Measurements from ENCODE around the gene FIBIN.
"Not testable (repeated sequence)": the region's sequence is repeated elsewhere in the genome, so short reads cannot be mapped to it uniquely, and the experiment has no call there.

FIBIN gene

DNA sequence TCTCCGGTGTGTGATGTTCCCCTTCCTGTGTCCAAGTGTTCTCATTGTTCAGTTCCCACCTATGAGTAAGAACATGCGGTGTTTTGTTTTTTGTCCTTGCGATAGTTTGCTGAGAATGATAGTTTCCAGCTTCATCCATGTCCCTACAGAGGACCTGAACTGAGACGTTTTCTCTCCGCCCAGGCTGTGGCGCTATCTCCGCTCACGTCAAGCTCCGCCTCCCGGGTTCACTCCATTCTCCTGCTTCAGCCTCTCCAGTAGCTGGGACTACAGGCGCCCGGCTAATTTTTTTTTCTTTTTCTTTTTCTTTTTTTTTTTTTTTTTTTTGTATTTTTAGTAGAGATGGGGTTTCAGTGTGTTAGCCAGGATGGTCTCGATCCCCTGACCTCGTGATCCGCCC is 16.7 kb upstream of the FIBIN start:
- not testable (repeated sequence) for DNase-seq (ENCODE audit: low read depth, low spot score)

- no peak for DNase-seq (ENCODE audit: low read depth, low spot score)
Measured at GRCh38 chr11:26983645-26984044, 10.3 kb upstream of the FIBIN start.

DNA sequence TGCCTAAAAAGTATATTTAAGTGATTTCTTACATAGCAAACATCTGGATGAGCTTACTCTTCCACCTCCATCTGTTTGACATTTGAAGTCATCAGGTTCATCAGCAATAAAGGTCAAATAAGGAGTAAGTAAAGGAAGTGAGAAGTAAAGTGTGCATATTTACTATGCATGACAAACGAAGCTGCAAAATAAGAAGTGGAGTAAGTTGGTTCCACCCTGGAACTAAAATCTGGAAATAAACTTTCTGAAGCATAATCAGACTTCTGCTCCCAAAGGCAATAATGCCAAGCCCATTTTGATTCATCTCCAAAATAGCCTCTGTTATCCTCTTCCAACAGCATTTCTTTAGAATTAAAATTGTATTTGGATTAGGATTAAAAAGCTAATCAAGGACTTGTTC is 8.4 kb upstream of the FIBIN start:
- no peak for DNase-seq (ENCODE audit: low read depth, low spot score)

DNA sequence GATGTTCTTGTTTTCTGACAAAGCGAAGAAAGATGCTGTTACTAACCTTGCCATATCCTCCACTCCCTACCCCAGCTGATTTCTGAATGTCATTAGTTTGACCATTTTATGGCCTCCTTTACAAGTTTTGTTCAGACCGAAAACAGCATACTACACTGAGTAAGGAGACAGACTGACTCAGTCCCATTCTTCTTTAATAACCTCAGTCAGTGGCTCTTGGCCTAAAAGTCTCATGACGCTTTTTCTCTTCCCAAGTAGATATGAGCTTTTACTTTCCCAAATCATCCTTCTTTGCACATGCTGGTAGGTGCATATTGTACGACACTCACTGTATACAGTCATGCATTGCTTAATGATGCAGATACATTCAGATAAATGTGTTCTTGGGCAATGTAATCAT is 8.0 kb upstream of the FIBIN start:
- DNase-seq (ENCODE audit: low read depth, low spot score): no peak

- no peak for DNase-seq (ENCODE audit: low read depth, low spot score)
Measured at GRCh38 chr11:26987272-26987671, 6.6 kb upstream of the FIBIN start.

GRCh38 chr11:26987731-26988130 is 6.2 kb upstream of the FIBIN start:
- no peak for DNase-seq (ENCODE audit: low read depth, low spot score)

GRCh38 chr11:26992031-26992541 is 1.8 kb upstream of the FIBIN start:
- no peak for DNase-seq (ENCODE audit: low read depth, low spot score)

DNA sequence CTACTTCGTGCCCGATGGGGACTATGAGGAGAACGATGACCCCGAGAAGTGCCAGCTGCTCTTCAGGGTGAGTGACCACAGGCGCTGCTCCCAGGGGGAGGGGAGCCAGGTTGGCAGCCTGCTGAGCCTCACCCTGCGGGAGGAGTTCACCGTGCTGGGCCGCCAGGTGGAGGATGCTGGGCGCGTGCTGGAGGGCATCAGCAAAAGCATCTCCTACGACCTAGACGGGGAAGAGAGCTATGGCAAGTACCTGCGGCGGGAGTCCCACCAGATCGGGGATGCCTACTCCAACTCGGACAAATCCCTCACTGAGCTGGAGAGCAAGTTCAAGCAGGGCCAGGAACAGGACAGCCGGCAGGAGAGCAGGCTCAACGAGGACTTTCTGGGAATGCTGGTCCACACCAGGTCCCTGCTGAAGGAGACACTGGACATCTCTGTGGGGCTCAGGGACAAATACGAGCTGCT is 751 bp downstream of the FIBIN start:
- DNase-seq (ENCODE audit: low read depth, low spot score): no peak

DNA sequence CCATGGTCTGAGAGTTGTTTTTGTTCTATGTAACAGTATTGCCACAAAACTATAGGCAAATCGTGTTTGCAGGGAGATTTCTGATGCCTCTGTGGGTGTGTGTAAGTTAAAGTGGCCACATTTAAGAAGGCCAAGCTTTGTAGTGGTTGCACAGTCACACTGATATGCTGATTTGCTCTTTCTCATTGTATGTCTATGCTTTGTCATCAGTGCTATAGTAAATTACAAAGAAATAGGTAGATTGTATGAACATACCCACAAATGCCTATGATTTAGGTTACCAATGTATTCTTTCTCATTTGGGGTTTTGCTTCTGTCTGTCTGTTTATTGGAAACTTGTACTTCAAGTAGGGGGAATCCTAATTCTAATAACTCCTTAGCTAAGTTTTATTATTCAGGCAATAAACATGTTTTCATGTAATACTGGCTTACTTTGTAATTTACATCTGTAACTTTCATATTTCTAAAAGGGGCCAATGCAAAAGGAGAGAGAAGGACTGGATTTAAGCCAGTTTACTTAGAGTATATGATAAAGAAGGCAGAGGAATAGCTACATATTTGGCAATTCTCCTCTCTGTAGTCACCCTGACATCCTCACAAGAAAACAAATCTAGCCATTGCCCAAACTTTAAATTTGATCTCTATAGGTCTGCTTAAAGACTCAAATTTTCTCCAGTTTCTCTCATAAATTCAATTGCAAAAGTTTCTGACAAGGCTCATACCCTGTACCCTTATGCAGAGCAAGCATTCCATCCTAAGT is 2.0 kb downstream of the FIBIN start:
- DNase-seq (ENCODE audit: low read depth, low spot score): no peak

DNA sequence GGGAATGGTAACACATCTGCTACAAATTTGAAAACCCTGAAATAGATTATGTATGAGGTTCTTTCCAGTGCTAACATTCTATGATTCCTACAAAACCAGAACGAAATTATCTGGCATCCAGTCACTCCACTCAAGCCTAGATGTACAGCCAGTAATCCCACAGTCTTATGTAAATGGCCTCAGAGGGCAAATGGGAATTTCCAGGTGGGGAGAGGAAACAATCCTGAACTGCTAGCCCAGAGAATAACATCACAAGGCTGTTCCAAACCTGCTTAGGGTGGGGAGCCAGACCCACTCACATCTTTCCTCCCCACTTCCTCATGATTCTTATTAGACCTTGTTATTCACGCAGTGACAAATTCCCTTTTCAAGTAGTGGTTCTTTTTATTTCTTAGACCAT is 3.5 kb downstream of the FIBIN start:
- no peak for DNase-seq (ENCODE audit: low read depth, low spot score)

DNA sequence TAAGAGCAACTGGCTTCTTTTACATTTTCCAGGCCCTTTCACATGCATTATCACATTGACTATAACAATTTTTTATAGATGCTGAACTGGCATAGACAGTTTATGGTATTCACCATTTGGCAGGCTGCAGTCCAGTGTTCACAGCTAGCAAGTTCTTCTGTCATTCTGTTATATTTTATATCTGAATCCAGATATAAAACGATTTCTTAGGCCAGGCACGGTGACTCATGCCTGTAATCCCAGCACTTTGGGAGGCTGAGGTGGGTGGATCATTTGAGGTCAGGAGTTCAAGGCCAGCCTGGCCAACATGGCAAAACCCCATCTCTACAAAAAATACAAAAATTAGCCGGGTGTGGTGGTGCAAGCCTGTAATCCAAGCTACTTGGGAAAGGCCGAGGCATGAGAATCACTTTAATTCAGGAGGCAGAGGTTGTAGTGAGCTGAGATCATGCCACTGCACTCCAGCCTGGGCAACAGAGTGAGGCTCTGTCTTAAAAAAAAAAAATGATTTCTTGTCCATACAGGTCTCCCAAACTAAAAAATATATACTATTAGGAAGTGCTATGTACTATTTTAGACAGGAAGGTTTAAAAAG is 7.3 kb downstream of the FIBIN start:
- DNase-seq (ENCODE audit: low read depth, low spot score): not testable (repeated sequence)

DNA sequence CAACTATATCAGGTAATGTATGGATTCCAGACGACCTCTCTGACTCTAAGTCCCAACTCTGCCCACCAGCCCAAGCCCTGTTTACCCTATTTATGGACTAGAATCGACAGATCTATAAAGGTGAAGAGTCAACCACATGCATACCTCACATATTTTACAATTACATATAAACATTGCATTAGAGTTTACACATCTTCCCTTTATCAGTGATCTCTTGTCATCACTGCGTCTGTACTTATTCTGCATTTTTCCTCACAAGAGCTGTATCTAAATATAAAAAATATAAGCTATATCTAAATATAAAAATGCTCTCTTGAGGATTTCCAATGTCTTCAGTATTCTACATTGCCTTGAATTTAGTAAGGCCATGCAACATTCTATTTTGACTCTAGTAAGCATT is 8.5 kb downstream of the FIBIN start:
- no peak for DNase-seq (ENCODE audit: low read depth, low spot score)

GRCh38 chr11:27002838-27003237 is 8.9 kb downstream of the FIBIN start:
- no peak for DNase-seq (ENCODE audit: low read depth, low spot score)

DNA sequence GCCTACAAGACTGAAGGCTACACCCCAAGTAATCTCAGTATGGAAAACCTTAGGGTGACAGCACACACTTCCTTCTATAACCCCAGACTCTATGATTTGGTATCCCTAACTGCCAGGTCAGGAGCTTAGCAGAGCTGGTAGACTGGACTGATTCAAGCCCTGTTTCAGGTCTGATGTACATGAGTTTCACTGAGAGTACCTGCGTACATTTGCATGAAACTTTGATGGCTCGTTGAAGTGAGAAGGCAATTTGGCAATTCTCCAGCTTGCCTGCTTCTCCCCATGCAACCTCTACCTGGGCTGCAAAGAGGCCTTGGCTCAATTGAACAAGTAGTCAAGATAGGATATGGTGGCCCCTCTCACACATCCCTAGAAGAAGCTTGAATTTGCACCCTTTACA is 10.2 kb downstream of the FIBIN start:
- no peak for DNase-seq (ENCODE audit: low read depth, low spot score)

GRCh38 chr11:27008811-27009535 is 15.1 kb downstream of the FIBIN start:
- DNase-seq (ENCODE audit: low read depth, low spot score): no peak

DNA sequence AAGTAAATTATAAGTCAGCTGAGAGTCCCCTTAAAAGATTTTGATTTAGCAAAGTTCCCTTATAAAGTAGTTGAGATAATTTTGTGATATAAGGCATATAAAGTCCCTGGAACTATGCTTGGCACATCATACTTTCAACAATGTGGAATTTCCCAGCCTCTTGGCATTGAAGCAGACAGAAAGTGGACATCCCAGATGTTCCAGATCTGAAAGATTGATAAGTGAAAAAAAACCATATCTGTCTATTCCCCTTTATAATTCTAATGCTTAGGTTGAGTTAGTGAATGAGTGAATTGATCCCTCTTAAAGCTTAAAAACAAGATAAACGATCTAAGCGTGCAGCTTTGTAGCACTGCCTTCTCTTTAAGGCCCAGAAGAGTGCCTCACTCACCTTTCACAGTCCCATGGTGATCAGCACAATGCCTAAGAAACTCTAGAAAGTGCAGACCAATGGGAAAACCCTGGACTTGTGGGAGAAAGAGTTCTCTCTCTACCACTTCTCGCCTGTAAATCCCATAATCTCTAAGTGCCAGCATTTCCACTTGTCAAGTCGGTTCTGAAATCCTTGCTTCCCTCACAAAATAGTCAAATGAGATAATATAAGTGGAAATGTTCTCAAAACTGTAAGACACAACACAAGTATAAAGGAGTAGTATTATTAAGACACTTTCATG is 17.8 kb downstream of the FIBIN start:
- DNase-seq (ENCODE audit: low read depth, low spot score): no peak

DNA sequence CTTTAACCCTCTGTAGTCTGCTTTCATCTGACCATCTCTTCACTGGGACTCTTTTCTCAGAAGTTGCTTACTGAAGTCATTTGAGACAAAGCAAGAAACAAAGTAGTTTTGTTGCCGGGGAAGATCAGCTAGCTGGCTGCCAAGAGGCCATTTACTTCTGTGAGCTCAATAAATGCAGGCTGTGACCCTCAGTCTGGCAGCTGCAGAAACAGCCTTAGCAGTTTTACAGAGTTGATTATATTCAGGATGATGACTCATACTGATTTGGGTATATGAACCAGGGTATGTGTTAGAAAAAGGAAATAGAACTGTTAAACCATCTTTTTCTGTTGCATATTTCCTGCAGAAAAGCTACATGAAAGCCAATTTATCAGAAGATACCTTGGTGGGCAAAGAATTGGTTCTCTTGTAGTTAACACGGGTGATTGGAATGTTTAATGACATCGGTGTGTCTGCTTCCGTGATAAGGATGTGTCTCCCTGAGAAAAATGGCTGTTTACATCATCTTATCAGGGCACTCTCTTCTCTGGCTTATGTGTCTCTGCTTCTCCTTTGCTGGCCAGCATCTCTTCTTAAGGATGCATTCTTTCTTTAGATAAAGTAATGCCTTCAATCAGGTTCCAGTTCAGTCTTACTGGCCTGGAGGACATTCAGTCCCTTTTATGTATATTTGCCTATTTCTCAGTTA is 18.5 kb downstream of the FIBIN start:
- DNase-seq (ENCODE audit: low read depth, low spot score): no peak

DNA sequence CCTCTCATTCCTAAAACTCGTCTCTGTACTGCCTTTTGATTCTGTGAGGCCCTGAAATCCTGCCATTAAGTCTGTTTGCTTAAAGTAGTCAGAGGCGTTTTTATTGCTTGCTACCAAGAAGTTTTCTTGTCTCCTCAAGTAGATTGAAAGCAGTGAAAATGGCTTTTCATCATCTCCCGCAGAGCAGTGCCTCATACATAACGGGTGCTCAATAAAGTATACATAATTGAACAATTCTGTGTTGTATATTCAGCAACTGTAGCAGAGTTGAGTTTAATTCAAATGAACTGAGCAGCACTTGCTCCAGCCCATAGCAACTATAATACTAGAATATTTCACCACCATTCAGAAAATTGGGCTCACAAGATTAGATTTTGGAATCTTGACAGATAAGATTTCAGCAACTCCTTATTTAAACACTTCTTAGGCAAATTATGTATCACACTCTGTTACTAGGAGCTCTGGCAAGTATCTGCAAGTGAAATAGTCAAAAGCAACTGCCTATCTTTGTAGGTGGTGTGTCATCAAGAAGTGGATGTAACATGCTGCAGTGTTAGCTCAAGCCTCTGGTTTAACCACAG is 20.0 kb downstream of the FIBIN start:
- no peak for DNase-seq (ENCODE audit: low read depth, low spot score)

GRCh38 chr11:27018902-27019529 is 25.1 kb downstream of the FIBIN start:
- DNase-seq (ENCODE audit: low read depth, low spot score): no peak

DNA sequence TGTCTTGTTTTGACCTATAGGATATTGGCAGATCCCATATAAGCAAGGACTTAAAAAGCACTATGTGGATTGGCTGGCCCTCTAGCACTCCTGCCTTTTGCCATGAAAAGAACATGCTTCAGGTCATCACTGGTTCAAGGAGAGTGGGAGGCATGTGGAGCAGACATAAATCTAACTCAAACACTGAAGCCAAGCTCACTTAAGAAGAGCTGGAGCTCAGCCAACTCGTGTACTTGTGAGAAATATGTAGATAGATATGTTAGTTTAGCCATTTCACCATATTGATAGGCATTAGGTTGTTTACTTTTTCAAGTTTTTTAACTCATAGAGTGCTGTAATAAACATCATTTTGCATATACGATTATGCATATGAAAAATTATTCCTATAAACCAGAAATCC is 26.8 kb downstream of the FIBIN start:
- DNase-seq (ENCODE audit: low read depth, low spot score): no peak

Measured in iPS DF 19.7 (cell line).